ENCODE results near the gene OGFOD3. TPM values are rescaled to one million over a fixed set of nuclear protein-coding genes. Genes with fewer than 3 reads are reported as not detected.

Gene OGFOD3
- total and polyA plus RNA-seq, 8 donors: 10.5 to 30.4 (median 17.4) TPM

GRCh38 chr17:82440991-82441627 is 22.7 kb upstream of the OGFOD3 start:
- TF ChIP-seq POLR2A (IDR thresholded peaks at IDR 0.05) (no peak), CTCF (IDR thresholded peaks at IDR 0.05) (no peak), POLR2AphosphoS5 (IDR thresholded peaks at IDR 0.05) (no peak), EP300 (IDR thresholded peaks at IDR 0.05) (no peak)
- no peaks in the 10 kb centered on the region for H3K9me3 ChIP-seq
- DNase-seq: peak in 1 of 2 donors; percentile 73
- intact Hi-C loops (cut with DNase I; ENCODE audit: low total_unique reads): no loop called here
- H3K27me3 ChIP-seq: no peaks in the 10 kb centered on the region
- H3K4me1 ChIP-seq: peaks cover 11 to 37% (median 23%) of the 10 kb centered on the region in 4 donors
- no peak overlapping the region for H3K4me3 ChIP-seq
- WGBS, 5 donors: 57 to 71% (median 62%) methylated on average over 14 to 17 of the region's 17 CpGs
- peaks cover 16 to 87% (median 76%) of the 10 kb centered on the region in 4 donors for H3K36me3 ChIP-seq
- peak overlapping the region in 3 of 5 donors; percentile 22 to 58 (median 53) for H3K27ac ChIP-seq

GRCh38 chr17:82440469-82440981 is 22.1 kb upstream of the OGFOD3 start:
- H3K4me1 ChIP-seq: peaks cover 5 to 31% (median 17%) of the 10 kb centered on the region in 4 donors
- H3K27ac ChIP-seq: peak overlapping the region in 3 of 5 donors; percentile 22 to 58 (median 53)
- WGBS, 5 donors: 72 to 79% (median 75%) methylated on average over 22 of the region's 22 CpGs
- intact Hi-C loops (cut with DNase I; ENCODE audit: low total_unique reads): no loop called here
- H3K27me3 ChIP-seq: no peaks in the 10 kb centered on the region
- H3K4me3 ChIP-seq: no peak overlapping the region
- peaks cover 16 to 87% (median 76%) of the 10 kb centered on the region in 4 donors for H3K36me3 ChIP-seq
- DNase-seq: peak in 1 of 2 donors; percentile 34
- TF ChIP-seq CTCF (IDR thresholded peaks at IDR 0.05) (no peak), POLR2AphosphoS5 (IDR thresholded peaks at IDR 0.05) (no peak), POLR2A (IDR thresholded peaks at IDR 0.05) (no peak), EP300 (IDR thresholded peaks at IDR 0.05) (no peak)
- H3K9me3 ChIP-seq: no peaks in the 10 kb centered on the region

GRCh38 chr17:82439829-82440365 is 21.5 kb upstream of the OGFOD3 start:
- H3K4me1 ChIP-seq: peaks cover 0 to 25% (median 11%) of the 10 kb centered on the region in 4 donors
- peak overlapping the region in 2 of 5 donors; percentile 53 to 58 for H3K27ac ChIP-seq
- no peaks in the 10 kb centered on the region for H3K9me3 ChIP-seq
- TF ChIP-seq POLR2AphosphoS5 (IDR thresholded peaks at IDR 0.05) (no peak), POLR2A (IDR thresholded peaks at IDR 0.05) (no peak), EP300 (IDR thresholded peaks at IDR 0.05) (no peak), CTCF (IDR thresholded peaks at IDR 0.05) (no peak)
- no peak overlapping the region for H3K4me3 ChIP-seq
- H3K36me3 ChIP-seq: peaks cover 16 to 87% (median 75%) of the 10 kb centered on the region in 4 donors
- no peak for DNase-seq
- intact Hi-C loops (cut with DNase I; ENCODE audit: low total_unique reads): no loop called here
- no peaks in the 10 kb centered on the region for H3K27me3 ChIP-seq
- WGBS, 5 donors: 90 to 95% (median 93%) methylated on average over 21 to 34 of the region's 34 CpGs

GRCh38 chr17:82439194-82439828 is 20.9 kb upstream of the OGFOD3 start:
- no peak overlapping the region for H3K27ac ChIP-seq

More at GRCh38 chr17:82439194-82439828, 20.9 kb upstream of the OGFOD3 start:
- H3K9me3 ChIP-seq: no peaks in the 10 kb centered on the region
- 82 to 89% (median 88%) methylated on average over 9 to 29 of the region's 29 CpGs for WGBS, 5 donors
- DNase-seq: no peak
- peaks cover 0 to 21% (median 7%) of the 10 kb centered on the region in 4 donors for H3K4me1 ChIP-seq
- no peak for TF ChIP-seq CTCF (IDR thresholded peaks at IDR 0.05)
- no peak for TF ChIP-seq POLR2A (IDR thresholded peaks at IDR 0.05)
- no peak for TF ChIP-seq POLR2AphosphoS5 (IDR thresholded peaks at IDR 0.05)
- TF ChIP-seq EP300 (IDR thresholded peaks at IDR 0.05): no peak
- H3K4me3 ChIP-seq: no peak overlapping the region
- peaks cover 16 to 82% (median 70%) of the 10 kb centered on the region in 4 donors for H3K36me3 ChIP-seq
- H3K27me3 ChIP-seq: no peaks in the 10 kb centered on the region
- intact Hi-C loops (cut with DNase I; ENCODE audit: low total_unique reads): no loop called here

Data from stomach (tissue), 9 donors.